Measurements from ENCODE around the gene PRR15.

The PRR15 gene

DNA sequence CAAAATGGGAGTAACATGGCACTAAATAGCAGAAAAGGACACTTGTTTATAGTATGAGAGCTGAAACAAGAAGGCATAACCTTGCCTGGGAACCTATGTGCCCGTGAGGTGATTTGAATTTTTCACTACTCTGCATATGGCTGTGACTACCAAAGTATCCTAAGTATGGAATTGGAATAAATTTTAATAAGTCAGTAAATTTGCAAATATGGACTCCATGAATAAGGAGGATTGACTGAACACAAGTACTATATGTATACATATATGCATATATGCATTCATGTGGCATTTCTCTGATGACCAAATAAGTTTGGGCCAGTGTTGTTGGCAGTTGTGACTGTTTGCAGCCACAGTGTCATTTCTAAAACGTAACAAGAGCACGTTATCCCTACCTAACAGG lies 34.5 kb downstream of the PRR15 start:
- Histone ChIP-seq H3K36me3 (ENCODE audit: insufficient read depth, low read length) (no peaks in the 10 kb centered on the region), H3K4me3 (ENCODE audit: low read depth in 1 of 2, low read length in 2 of 2) (no peak overlapping the region), H3K9me3 (ENCODE audit: insufficient read depth, low read length, severe bottlenecking) (no peaks in the 10 kb centered on the region), H3K9ac (ENCODE audit: low read depth, low read length) (no peak overlapping the region), H3K4me1 (ENCODE audit: insufficient read depth, low read length) (no peaks in the 10 kb centered on the region), H3K79me2 (ENCODE audit: insufficient read depth, low read length) (no peaks in the 10 kb centered on the region), H2AFZ (ENCODE audit: low read depth, low read length) (no peak overlapping the region), H3K27ac (ENCODE audit: low read length) (no peak overlapping the region), H3K27me3 (ENCODE audit: insufficient read depth, low read length, poor library complexity) (no peaks in the 10 kb centered on the region), H3K4me2 (ENCODE audit: insufficient read depth, low read length) (no peak overlapping the region), H4K20me1 (ENCODE audit: insufficient read depth, low read length) (no peaks in the 10 kb centered on the region)
- no peak for DNase-seq
- TF ChIP-seq CTCF (IDR thresholded peaks at IDR 0.05; ENCODE audit: borderline replicate concordance, extremely low read depth, low read length, poor library complexity, severe bottlenecking) (no peak), EZH2 (IDR thresholded peaks at IDR 0.05; ENCODE audit: borderline replicate concordance, low read depth, low read length, severe bottlenecking) (no peak)
- ATAC-seq (ENCODE audit: insufficient read depth, low read depth) = no peak

GRCh38 chr7:29598613-29599012 lies 35.0 kb downstream of the PRR15 start:
- no peaks in the 10 kb centered on the region for H4K20me1 ChIP-seq (ENCODE audit: insufficient read depth, low read length)
- no peaks in the 10 kb centered on the region for H3K4me1 ChIP-seq (ENCODE audit: insufficient read depth, low read length)
- H3K27me3 ChIP-seq (ENCODE audit: insufficient read depth, low read length, poor library complexity) = no peaks in the 10 kb centered on the region
- H3K4me3 ChIP-seq (ENCODE audit: low read depth in 1 of 2, low read length in 2 of 2) = no peak overlapping the region
- ATAC-seq (ENCODE audit: insufficient read depth, low read depth) = no peak
- H2AFZ ChIP-seq (ENCODE audit: low read depth, low read length) = no peak overlapping the region
- H3K79me2 ChIP-seq (ENCODE audit: insufficient read depth, low read length) = no peaks in the 10 kb centered on the region
- H3K4me2 ChIP-seq (ENCODE audit: insufficient read depth, low read length) = no peak overlapping the region
- H3K9me3 ChIP-seq (ENCODE audit: insufficient read depth, low read length, severe bottlenecking) = no peaks in the 10 kb centered on the region
- H3K9ac ChIP-seq (ENCODE audit: low read depth, low read length) = no peak overlapping the region
- TF ChIP-seq EZH2 (IDR thresholded peaks at IDR 0.05; ENCODE audit: borderline replicate concordance, low read depth, low read length, severe bottlenecking) (no peak), CTCF (IDR thresholded peaks at IDR 0.05; ENCODE audit: borderline replicate concordance, extremely low read depth, low read length, poor library complexity, severe bottlenecking) (no peak)
- H3K36me3 ChIP-seq (ENCODE audit: insufficient read depth, low read length) = no peaks in the 10 kb centered on the region
- no peak for DNase-seq
- H3K27ac ChIP-seq (ENCODE audit: low read length) = no peak overlapping the region

DNA sequence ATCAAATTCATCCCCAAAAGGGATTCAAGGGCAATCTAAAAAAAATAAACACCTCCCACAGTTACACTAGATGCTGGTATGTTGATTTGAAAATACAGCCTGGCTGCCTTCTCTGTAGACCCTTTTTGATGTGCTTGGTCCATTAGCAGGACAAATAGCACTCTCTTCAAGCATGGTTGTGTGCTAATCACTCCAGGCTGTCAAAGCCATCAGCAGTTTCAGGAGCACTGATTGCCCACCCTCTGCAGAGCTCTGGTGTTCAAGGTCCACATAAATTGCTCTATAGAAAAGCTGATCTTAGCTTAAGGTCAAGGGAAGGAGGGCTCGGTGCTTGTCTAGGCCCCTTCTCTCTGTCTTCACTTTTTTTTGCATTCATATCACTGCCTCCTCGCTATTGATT lies 35.4 kb downstream of the PRR15 start:
- no peak overlapping the region for H3K27ac ChIP-seq (ENCODE audit: low read length)
- H4K20me1 ChIP-seq (ENCODE audit: insufficient read depth, low read length) = no peaks in the 10 kb centered on the region
- no peaks in the 10 kb centered on the region for H3K36me3 ChIP-seq (ENCODE audit: insufficient read depth, low read length)
- no peak overlapping the region for H3K9ac ChIP-seq (ENCODE audit: low read depth, low read length)
- H2AFZ ChIP-seq (ENCODE audit: low read depth, low read length) = no peak overlapping the region
- no peak for TF ChIP-seq CTCF (IDR thresholded peaks at IDR 0.05; ENCODE audit: borderline replicate concordance, extremely low read depth, low read length, poor library complexity, severe bottlenecking)
- TF ChIP-seq EZH2 (IDR thresholded peaks at IDR 0.05; ENCODE audit: borderline replicate concordance, low read depth, low read length, severe bottlenecking) = no peak
- H3K4me3 ChIP-seq (ENCODE audit: low read depth in 1 of 2, low read length in 2 of 2) = no peak overlapping the region
- H3K79me2 ChIP-seq (ENCODE audit: insufficient read depth, low read length) = no peaks in the 10 kb centered on the region
- no peaks in the 10 kb centered on the region for H3K9me3 ChIP-seq (ENCODE audit: insufficient read depth, low read length, severe bottlenecking)
- H3K27me3 ChIP-seq (ENCODE audit: insufficient read depth, low read length, poor library complexity) = no peaks in the 10 kb centered on the region
- ATAC-seq (ENCODE audit: insufficient read depth, low read depth) (no peak), DNase-seq (no peak)
- H3K4me2 ChIP-seq (ENCODE audit: insufficient read depth, low read length) = no peak overlapping the region
- no peaks in the 10 kb centered on the region for H3K4me1 ChIP-seq (ENCODE audit: insufficient read depth, low read length)

DNA sequence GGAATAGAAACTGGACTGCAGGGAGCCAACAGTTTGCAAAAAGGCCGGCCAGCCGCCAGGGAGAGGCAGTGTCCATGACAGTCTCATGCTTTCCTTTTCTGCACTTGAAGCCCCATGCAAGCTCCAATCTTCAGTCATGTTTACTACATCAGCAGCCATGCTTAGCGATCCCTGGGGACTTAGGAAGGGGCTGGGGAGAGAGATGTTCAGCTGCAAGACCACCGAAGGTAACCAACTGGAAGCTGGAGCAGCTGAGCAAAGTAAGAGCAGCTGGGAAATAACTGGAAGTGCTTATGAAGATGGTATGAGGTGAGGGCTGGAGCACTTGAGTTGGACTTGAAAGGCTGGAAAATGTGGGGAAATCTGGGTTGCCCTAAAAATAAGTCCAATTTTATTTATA lies 37.0 kb downstream of the PRR15 start:
- Histone ChIP-seq H3K4me1 (ENCODE audit: insufficient read depth, low read length) (no peaks in the 10 kb centered on the region), H3K27ac (ENCODE audit: low read length) (no peak overlapping the region), H2AFZ (ENCODE audit: low read depth, low read length) (no peak overlapping the region), H4K20me1 (ENCODE audit: insufficient read depth, low read length) (no peaks in the 10 kb centered on the region), H3K9me3 (ENCODE audit: insufficient read depth, low read length, severe bottlenecking) (no peaks in the 10 kb centered on the region), H3K4me2 (ENCODE audit: insufficient read depth, low read length) (no peak overlapping the region), H3K36me3 (ENCODE audit: insufficient read depth, low read length) (no peaks in the 10 kb centered on the region), H3K9ac (ENCODE audit: low read depth, low read length) (no peak overlapping the region), H3K27me3 (ENCODE audit: insufficient read depth, low read length, poor library complexity) (no peaks in the 10 kb centered on the region), H3K4me3 (ENCODE audit: low read depth in 1 of 2, low read length in 2 of 2) (no peak overlapping the region), H3K79me2 (ENCODE audit: insufficient read depth, low read length) (no peaks in the 10 kb centered on the region)
- DNase-seq (no peak), ATAC-seq (ENCODE audit: insufficient read depth, low read depth) (no peak)
- TF ChIP-seq EZH2 (IDR thresholded peaks at IDR 0.05; ENCODE audit: borderline replicate concordance, low read depth, low read length, severe bottlenecking) = no peak
- no peak for TF ChIP-seq CTCF (IDR thresholded peaks at IDR 0.05; ENCODE audit: borderline replicate concordance, extremely low read depth, low read length, poor library complexity, severe bottlenecking)

All from DND-41 (cell line).